HUDEP-2 (cell line): ENCODE measurements around the gene IGFBP7.
A peak's percentile ranks its signal among the peaks of the same experiment; 100 is the strongest.

Experiments used
- DNase-seq, 76 experiments: peaks; one replicate each; lab custom pipeline; 2025; ENCODE audit not compliant: unreplicated experiment in 76 of 76; lab: John Stamatoyannopoulos, UW

IGFBP7 gene

DNA sequence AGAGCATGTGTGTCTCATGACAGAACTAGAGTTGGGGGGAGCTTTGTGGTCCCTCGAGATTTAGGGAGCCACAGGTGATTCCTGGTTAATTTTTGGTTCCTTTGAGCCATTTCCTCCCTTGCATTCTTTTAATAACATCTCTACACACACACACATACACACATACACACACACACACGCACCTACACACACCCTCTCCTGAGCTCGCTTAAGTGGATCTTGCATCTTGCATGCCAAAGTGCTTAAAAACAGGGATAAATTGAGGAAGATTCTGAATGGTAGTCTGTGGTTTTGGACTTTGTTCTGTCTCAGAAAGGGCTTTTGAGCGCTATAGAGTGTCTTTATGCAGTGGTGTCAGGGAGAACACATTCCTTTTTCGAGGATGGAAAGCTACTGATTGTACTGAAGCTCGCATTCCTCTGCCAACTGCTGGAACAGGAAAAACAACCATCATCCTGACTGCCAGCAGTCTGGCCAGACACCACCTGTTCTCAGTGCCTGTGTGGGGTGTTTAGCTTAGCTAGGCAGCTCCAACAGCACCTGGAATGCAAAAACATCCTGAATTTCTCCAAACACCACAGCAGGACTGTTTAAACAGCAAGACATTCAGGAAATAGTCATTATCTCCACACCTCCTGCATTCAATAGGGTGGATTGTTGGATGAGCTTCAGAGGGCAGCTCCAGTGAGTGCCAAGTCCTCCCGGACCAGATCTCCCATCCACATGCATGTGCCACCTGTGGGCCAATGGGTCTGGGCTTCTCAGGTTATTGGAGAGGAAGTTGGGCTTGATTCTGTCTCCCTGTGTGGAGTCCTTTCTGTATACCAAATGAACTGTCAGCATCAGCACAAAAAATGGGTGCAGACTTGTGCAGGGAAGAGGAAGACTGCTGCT is 21.9 kb upstream of the IGFBP7 start:
- no peak for DNase-seq

- DNase-seq: no peak
These were observed 19.3 kb upstream of the IGFBP7 start for GRCh38 chr4:57129477-57129876.

DNA sequence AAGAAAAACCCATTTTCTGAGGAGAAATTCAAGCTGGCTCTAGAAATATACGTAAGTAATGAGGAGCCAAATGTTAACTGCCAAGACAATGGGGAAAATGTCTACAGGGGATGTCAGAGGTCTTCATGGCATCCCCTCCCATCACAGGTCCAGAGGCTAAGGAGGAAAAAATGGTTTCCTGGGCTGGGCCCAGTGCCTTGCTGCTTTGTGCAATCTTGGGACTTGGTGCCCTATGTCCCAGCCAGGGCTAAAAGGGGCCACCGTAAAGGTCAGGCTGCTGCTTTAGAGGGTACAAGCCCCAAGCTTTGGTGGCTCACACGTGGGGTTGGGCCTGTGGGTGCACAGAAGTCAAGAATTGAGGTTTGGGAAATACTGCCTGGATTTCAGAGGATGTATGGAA is 17.2 kb upstream of the IGFBP7 start:
- no peak for DNase-seq

GRCh38 chr4:57125996-57126395 is 15.8 kb upstream of the IGFBP7 start:
- DNase-seq: no peak

DNA sequence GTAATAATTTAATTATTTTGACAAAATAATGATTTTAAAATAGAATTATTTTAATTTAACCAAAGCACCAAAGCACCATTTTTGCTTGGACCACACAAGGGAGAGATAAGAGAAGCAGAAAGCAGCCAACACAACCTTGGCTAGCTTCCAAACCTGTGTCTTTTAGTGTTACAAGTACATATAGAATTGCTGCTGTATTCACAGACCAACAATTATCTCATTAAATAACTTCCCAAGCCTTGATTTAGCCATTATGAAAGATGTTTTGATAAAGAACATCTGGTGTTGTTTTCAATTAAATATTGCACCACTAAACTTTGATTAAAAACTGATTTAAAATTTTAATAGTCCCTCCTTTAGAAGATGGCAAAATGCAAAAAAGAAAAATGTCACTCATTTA is 14.0 kb upstream of the IGFBP7 start:
- DNase-seq: peak in 1 of 76 experiments; percentile 8

DNA sequence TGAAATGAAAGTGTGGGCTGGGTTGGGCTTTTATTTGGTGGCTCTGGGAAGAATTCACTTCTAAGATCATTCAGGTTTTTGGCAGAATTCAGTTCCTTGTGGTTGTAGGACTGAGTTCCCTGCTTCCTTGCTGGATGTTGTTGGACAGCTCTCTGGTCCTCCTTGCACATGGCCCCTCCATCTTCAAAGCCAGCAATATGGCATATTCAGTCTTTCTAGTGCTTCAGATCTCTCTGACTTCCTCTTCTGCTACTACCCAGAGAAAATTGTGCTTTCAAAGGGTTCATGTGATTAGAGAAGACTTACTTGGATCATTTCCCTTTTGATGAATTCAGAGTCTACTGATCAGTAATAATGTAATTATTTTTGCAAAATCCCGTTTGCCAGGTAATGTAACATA is 12.8 kb upstream of the IGFBP7 start:
- no peak for DNase-seq

GRCh38 chr4:57119054-57119651 is 9.0 kb upstream of the IGFBP7 start:
- no peak for DNase-seq

DNA sequence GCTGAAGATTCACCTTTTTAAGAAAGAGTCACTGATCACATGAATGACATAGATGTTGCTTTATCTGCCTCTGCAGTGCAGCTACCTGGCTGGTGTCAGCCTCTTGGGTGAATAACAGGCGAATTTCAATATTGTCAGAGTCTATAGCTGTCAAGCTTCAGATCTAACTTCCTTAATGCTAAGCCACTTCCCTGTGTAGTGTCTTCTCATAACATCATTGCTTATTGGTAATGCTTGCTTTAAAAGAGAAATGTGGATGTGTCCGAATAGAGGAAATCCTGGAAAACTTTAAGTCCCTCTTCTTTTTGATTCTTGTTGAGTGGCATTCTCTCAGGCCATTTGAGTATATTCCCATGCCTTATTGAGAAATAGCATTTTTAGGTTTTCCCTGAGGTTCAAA is 7.3 kb upstream of the IGFBP7 start:
- no peak for DNase-seq

GRCh38 chr4:57116245-57116644 is 6.1 kb upstream of the IGFBP7 start:
- no peak for DNase-seq

- no peak for DNase-seq
These were observed 4.8 kb upstream of the IGFBP7 start for GRCh38 chr4:57114973-57115372.

DNA sequence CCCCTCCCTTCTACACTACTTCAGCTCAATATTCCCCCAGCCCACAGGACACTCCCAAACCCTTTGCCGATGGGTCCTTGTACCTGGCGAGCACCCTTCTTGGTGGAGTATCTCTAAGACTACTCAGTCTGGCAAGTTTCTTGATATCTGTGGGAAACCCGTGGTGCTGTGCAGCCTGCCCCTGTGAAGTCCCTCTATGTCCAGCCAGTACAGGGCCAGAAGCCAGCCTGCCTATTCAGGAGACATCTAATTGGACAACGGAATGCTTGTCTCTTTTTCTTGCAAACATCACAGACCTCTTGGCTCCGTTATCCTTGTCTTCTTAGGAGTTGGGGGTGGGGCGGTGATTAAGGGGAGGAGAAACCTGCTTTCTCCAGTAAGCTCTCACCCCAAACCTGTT is 3.7 kb upstream of the IGFBP7 start:
- DNase-seq: no peak

DNA sequence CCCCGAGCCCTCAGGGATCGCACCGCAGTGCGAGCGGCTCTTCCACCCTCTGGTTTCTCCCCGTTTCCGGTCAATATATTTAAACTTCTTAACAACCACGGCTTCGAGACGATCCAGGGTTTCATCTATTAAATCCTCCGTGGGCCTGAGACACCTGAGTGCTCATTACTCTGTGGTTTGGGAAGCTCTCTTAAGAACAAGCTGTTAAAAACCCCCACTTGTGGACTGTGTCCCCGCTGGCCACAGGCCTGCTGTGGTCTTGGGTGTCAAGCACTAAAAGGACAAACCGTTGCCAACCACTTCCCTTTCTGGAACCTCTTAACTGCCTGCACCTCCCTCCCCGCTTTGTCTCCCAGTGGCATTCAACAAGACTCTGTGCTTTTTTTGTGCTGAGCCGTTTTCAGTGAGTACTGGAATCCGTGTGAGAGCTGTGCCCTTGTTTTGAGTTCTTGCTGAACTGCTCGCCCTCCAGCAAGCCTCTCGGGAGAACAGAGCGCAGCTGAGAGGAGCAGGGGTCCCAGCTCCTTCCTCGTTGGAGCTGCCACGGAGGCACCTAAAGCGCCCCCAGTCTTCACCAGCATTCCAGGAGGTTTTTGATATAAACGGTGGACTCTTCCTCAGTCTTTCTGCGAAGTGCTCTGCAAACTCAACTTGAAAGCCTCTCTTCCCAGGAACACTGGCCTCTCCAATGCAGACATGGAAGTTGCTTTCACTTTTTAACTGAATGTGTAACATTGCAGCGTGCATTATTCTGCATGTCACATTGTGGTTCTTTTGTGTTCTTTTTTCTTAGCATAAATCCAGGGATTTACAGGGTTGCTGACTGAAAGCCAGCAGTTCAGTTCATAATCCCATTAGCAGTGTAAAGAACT is 691 bp upstream of the IGFBP7 start:
- DNase-seq: peak in 27 of 76 experiments; percentile 3 to 43 (median 12)

DNA sequence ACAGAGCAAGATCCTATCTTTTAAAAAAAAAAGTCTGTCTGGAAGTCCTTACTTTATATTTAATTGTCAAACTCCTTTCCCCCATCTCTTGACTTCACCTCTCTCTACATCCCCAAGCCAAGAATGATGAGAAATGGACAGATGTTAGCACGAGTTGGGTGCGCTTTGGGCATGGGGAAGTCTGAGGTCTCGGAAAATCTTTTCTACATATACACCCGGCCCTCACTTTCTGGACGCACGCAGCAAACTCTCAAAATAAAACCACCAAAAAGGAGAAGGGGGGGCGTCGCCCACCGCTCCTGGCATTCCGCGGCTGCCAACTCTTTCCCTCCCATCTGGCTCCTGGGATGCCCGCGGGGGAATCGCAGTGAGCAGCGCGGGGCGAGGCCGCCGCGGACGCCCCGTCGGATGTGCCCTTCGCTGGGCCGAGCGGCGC is 756 bp downstream of the IGFBP7 start:
- no peak for DNase-seq

DNA sequence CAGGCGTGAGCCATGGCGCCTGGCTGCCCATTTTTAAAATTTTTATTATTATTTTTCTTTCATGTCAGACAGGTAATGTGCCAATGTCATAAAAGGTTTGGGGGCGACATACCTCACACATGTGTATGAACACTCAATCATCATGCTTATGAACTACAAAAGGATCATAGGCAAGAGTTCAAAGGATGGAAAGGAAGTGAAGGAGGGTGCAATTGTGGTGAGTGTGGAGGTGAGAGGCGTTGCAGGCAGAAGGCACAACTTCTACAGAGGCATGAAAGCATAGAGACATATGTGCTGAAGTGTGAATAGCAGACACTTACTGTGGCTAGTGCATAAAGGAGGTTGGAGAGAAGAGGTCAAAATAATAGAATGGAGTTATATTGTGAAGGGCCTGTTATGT is 4.0 kb downstream of the IGFBP7 start:
- no peak for DNase-seq

GRCh38 chr4:57104706-57105560 is 5.3 kb downstream of the IGFBP7 start:
- no peak for DNase-seq

DNA sequence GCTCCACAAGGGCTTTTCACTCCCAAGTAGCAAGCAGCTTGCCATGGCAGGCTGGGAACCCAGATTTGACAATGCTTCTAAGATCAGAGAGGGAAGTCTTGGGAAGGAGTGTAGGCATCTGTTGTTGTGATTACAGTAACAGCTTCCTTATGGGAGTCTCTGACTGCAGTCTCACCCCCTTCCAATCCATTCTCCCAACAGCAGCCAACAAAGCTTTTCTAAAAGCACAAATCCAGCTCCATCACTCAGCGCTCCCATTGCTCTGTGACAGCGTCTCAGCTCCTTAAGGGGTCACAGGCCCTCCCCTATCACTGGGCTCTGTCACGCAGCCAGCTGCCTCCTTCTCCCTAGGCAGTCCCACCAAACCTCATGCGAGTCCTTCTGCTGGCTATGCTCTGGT is 7.1 kb downstream of the IGFBP7 start:
- no peak for DNase-seq

GRCh38 chr4:57102050-57102624 is 8.0 kb downstream of the IGFBP7 start:
- no peak for DNase-seq

- DNase-seq: no peak
These were observed 9.1 kb downstream of the IGFBP7 start for GRCh38 chr4:57100979-57101651.

DNA sequence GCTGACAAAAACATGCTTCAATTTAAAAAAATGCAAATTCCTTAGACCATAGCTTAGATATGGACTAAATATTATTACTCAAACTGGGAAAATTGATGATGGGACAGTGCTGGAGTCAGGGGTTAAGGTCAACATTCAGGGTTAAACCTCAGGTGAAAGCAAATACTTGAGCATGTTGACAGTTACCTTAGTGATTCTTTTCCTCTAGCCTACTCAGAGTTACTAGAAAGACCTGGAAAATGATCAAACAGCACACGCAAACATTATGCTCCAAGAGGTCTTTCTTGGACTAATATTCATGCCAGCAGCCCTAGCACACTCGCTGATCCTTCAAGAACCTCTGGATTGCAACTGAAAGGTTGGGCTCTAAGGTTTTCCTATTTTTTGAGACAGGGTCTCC is 10.8 kb downstream of the IGFBP7 start:
- no peak for DNase-seq
